NCI-H1105 treated with DMSO at 0.1 percent for 48 hours (cell line): ENCODE data around the gene NOTCH1.

Source experiments
- DNase-seq: peaks from one replicate; lab custom pipeline; 2025; lab: John Stamatoyannopoulos, UW

NOTCH1 gene

DNA sequence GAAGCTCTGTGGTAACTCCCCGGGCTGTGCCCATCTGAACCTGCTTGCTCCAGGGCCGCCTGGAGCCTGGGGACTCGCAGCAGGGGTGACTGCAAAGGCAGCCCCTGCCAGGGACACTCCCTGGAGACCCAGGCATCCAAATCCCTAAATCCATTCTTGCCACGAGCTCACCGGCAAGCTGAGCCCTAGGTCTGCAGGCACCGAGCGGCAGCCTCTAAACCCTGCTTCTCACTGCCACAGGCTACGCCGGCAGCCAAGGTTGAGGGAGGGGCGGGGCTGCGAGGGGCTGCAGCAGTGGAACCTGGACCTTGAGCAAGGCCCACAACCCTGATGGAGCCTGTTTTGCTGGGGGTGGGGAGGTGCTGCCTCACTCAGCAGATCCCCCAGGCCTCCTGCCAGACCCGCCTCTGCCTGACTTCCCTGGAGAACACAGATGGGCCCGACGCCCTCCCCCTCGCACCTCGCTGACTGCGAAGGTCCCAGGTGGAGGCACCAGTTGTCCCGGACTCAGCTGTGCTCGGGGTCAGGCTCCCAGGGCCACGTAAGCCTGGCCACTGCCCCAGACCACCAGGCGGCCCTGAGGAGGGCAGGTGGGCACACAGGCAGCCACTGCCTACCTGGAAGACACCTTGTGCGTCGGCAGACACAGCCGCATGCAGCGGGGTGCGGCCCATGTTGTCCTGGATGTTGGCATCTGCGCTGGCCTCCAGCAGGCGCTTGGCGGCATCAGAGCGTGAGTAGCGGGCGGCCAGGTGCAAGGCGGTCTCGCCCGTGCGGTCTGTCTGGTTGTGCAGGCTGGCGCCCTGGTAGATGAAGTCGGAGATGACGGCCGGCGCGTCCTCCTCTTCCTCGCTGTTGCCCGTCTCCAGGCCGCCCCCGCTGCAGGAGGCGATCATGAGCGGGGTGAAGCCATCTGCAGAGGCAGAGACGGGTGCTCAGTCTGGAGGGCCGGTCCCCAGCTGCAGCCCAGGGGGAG lies 45.6 kb downstream of the NOTCH1 start:
- no peak for DNase-seq

DNA sequence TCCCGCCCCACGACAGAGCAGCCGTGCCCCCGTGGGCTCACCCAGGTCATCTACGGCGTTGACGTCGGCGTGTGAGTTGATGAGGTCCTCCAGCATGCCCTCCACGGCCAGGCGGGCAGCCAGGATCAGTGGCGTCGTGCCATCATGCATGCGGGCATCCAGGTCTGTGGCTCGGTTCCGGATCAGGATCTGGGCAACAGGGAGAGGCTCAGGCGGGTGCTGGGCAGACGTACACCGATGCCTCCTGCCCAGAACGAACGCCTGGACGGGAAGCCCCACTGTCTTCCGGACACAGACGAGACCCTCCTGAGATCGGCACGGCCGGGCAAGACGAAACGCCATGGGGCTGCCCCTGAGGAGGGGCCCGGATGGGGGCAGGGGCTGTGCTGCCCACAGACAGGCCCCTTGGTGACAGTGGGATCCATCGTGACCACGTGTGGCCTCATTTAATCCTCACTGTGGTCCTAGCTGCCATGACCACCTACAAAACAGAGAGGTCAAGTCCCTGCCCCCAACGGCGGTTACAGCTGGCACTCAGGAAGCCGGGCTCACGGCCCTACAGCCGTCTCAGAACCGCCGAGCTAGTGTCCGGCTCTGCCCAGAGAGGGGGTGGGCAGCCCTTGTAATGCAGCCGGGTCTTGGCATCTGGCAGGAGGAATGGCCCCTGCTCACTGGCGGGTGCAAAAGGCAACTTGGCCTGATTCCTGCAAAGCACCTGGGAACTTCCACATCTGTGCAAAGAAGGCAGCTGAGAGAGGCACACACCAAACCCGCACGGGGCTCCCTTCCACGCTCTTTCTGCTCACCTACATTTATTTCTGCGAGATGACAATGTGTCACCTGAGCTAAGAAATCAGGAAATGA lies 46.5 kb downstream of the NOTCH1 start:
- no peak for DNase-seq

DNA sequence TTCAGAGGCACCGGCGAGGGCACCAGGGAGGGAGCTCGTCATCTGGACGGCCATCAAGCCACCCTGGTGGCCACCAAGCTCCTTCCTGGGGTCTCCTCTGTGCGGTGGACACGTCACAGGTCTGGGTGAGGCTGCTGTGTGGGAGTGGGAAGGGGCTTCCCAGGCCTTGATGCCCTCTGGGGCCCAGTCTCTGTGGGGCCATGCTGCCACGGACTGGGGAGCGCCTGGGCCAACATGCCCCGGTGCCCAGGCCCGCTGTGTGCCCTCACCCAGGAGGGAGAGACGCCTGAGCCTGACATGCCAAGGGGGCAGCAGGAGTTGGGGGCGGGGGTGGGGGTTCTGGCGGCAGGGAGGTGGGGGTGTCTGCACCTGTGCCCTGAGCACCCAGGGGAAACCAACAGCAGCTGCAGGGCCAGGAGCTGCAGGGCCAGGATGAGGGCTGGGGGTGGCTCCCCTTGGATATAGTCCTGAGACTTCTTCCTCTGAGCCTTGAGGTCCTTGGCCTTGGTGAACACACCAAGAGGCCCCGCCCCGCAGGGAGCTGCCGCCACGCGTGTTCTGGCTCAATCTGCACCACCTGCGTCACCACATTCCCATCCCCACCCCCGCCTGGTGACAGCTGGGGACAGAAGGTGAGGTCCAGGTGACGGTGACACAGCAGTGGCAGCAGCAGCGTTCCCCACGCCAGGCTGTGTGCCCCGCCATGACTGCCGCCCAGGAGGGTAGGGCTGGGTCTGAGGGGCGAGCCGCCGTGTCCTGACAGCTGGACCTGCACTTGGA lies 47.7 kb downstream of the NOTCH1 start:
- no peak for DNase-seq

DNA sequence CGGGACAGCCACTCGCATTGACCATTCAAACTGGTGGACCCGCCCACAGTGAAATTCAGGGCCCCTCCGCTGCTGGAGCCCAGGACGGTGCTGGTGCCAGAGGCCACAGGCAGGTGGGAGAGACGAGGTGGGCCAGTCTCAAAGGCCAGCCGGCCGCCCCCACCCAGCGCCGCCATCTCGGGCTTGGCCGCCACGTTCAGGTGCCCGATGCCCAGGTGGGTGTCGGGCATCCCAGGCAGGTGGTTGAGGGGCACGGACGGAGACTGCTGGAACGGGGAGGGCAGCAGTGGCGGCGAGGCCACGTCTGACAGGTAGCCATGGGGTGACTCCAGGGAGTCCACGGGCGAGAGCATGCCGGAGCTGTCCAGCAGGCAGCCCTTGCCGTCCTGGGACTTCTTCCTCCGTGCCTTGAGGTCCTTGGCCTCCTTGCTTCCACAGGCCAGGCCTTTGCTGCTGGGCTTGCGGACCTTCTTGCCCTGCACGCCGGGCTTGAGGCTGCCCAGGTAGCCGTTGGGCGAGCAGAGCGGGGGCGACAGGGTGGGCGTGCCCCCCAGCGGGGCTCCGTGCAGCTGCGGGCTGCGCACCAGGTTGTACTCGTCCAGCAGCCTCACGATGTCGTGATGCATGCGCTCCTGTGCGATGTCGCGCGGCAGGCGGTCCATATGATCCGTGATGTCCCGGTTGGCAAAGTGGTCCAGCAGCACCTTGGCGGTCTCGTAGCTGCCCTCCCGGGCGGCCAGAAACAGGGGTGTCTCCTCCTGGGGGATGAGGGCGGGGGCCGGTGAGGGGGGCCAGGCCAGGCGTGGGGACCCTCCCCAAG lies 48.8 kb downstream of the NOTCH1 start:
- no peak for DNase-seq

DNA sequence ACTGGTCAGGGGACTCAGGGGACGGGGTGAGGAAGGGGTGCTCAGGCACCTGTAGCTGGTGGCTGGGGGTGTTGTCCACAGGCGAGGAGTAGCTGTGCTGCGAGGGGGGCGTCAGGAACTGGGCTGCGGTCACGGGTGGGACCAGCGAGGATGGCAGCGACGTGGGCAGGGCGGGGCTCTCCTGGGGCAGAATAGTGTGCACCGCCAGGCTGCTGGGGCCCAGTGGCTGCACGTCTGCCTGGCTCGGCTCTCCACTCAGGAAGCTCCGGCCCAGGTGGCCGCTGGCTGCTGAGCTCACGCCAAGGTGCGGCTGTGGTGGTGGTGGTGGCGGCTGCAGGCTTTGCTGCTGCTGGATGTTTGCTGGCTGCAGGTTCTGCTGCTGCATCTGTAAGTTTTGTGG lies 49.7 kb downstream of the NOTCH1 start:
- DNase-seq = no peak

DNA sequence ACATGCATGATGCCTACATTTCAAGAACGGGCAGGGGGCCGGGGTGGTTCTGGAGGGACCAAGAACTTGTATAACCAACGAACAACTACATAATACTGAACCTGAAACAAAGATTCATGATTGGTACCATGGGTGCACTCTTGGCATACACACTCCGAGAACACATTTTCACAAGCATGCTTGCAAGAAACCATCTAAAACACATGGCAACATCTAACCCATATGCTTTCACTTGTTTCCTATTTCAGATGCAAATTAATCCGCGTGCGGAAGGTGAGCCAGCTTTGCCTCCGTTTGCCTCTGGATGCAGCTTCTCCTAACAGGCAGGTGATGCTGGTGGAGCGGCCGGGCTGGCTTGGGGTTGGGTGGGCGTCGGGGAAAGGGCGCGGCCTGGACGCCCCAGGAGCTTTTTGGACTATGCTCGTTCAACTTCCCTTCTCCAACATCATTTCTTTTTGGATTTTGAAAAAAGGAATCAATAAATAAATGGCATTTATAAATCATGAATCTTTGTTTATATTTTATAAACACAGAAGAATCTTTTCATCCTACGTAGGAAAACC lies 50.5 kb downstream of the NOTCH1 start:
- DNase-seq = no peak

DNA sequence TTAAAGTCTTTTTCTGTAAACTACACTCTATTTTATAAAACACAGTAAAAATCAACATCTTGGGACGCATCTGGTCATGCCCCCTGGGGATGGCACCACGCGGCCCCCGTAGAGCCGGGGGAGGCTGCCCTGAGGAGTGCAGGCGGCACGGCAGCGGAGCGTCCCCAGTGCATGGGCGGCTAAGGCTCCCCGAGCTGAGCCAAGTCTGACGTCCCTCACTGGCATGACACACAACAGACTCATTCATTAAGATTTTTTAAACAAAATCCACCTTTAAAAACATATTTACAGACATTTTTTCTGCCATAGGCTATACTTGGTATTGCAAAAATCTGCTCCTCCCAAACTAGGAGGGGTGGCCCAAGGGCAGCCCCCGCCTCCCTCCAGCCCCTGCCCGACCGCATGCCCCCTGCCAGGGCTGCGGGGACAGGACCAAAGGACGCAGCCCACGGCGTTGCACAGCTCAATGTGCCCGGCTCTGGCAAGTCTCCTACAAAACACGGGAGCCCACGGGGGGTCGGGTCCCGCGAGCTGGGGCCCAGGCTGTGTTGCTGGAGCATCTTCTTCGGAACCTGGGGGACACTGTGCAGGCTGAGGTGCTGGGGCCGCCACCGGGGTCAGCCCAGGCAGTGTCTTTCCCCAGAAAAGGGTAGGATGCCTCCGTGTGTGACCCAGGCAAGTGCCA lies 51.2 kb downstream of the NOTCH1 start:
- no peak for DNase-seq

DNA sequence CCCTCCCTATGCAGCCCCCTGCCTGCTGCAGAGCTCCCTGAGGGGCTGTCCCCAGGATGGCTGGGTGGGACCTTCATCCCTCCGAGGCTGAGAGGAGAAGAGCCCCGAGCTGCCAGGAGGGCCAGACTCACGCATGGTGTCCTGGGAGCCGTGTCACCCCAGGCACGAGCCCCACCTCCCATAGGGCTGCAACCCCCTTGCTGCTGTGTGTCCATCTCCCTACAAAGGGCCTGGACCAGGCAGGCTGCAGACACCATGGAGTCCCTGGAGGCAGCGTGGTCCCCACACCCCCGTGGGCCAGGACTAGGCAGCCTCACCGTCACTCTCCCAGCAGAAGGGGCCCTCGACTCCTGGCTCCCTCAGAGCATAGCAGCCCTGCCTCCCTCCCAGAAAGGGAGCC lies 51.8 kb downstream of the NOTCH1 start:
- DNase-seq = no peak

DNA sequence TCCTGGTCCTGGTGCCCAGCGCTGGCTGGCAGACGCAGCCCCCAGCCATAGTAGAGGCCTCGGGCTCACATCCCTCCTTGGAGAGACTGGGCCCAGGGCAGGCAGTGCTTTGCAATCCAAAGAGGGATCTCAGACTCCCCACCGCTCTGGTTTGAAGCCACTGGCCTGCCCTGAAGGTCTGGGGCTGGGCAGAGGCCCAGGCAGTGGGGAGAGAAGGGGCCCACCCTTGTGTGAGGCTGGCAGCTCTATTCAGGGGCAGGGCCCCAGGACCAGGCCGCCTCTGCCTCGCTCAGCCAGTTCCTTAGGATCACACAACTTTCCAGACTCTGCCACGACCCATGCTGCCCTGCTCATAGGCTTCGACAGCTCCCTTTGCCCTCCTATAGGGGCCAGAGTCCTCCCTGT lies 52.3 kb downstream of the NOTCH1 start:
- no peak for DNase-seq

DNA sequence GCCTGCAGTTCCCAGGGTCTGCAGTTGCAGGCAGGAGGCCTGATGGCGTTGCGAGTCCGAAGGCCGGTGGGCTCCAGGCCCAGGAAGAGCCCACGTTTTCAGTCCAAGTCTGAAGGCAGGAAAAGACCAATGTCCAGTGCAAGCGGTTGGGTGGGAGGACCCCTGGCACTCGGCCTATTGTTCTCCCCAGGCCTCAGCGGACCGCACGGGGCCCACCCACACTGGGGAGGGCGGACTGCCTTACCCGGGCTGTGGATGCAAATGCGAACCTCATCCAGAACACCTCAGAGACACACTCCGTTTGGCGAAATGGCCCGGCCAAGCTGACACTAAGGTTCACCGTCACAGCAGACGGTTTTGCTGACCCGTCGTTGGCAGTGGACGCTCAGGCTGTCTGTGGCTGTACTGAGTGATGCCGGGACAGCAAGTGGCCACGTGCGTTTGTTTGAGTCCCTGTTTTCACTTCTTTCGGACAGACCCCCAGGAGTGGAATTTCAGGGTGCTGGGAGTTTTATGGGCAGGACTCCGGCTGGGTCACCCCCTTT lies 52.8 kb downstream of the NOTCH1 start:
- no peak for DNase-seq

DNA sequence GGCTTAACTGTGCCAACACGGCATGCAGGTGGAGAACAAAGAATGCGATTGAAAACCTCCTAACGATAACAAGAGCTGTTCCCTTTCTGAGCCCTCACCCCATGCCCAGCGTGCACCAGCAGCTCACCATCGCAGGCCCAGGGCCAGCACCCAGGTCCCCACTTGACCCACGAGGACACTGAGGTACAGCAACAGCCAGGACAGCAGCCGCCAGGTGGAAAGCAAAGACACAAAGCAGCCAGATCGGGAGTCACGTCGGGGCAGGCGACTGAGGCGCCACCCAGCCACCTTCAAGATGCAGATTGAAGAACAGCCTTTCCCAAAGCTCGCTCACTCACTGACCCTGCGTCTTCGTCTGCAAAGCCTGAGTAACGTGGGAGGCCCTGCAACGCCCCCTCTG lies 56.1 kb downstream of the NOTCH1 start:
- DNase-seq = no peak

DNA sequence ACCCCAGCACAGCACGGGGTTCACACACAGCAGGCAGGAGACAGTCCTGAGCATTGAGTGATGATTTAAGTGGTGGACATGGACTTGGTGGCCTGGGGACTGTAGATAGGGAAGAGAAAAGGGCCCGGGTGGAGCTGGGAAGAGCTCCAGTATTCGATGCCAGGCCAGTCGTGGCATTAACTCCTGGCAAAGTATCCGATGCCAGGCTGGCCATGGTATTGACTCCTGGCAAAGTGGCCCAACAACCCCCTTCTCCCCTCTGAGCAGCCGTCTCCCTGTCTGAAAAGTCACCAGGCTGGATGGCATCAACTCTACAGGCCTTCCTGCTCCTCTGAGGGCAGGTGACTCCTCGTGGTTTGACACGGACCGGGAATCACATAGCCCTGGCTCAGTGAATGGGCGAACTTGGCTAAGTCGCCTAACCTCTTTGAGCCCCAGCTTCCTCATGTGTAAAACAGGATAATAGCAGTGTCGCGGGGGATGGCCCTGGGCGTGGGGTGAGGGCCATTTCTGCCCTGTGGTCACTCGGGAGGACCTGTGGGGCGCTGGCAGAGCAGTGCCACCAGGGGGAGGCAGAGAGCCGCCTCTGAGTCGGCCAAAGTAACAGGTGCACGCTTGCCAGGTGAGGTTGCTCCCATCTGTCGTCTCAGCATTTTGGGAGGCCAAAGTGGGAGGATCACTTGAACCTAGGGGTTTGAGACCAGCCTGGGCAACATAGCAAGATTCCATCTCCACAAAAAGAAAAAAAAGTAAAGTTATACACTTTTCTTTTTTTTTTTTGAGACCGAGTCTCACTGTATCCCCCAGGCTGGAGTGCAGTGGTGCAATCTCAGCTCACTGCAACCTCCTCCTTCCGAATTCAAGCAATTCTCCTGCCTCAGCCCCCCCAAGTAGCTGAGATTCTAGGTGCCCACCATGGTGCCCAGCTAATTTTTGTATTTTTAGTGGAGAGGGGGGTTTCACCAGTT lies 57.3 kb downstream of the NOTCH1 start:
- DNase-seq = peak; percentile 55

DNA sequence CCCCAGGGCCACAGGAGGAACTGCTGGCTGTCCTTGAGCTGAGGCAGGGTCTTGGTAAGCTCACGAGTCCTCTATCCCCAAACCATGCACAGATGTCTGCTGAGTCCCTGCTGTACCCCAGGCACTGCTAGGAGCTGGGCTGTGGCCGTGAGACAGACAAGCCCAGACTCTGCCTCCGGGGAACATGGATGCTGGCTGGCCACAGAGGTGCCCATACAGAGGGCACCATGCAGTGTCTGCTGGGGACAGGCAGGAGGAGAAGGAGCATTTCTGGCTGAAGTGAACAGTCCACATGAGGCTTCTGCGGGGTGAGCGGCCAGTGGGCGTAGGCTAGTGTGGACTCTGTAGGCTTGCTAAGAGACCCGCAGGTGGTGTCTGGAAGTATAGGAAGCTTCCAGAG lies 58.2 kb downstream of the NOTCH1 start:
- no peak for DNase-seq

DNA sequence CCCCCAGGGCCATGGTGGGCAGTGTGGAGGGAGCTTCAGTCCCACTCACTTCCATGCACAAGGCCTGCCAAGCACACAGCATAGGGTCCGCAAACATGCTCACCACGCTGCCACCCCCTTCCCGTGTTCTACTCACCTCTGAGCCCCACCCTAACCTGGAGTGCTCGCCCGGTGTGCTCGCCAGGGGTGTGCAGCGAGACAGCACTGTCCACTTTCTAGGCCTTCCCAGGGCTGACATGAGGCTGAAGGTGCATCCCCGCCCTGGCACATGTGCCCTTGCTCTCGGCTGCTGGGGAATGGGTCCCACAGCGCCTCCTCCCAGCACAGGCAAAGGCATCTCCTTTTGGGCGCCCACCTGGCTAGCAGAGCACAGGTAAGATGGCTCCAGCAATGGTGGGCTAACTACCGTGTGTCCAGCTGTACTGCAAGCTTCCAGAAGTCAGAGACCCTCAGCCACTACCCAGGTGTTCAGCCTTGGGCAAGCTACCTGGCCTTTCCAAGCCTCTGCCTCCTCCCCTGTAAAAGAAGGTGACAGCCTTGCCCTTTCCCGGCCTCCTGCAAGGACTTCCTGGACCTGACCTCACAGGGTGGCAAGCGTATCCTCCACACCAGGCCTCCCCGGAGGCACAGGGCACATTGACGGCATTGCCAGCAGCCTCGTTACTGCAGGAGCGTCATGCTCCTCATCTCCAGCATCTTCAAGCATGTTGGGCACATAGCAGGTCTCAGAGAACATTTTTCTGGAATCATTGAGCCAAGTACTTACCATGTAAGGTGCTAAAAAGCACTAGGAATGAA lies 58.8 kb downstream of the NOTCH1 start:
- no peak for DNase-seq

DNA sequence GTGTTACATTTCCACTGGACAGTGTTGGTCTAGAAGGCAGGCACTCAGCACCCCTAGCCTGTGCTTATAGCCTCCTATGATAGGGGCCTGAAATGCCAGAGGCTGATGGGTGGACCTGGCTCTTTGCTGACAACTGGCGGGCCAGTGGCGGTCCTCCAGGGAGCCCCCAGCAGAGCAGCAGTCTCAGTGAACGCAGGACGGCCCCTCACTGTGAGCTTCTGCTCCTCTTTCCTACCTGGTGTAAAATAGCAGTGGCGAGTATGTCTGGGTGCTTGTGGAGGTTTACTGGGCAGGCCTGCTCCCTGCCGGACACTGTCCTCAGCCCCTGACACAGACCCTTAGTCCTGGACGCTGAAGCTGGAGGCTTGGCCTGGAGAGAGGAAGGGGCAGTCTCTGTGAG lies 59.7 kb downstream of the NOTCH1 start:
- no peak for DNase-seq

DNA sequence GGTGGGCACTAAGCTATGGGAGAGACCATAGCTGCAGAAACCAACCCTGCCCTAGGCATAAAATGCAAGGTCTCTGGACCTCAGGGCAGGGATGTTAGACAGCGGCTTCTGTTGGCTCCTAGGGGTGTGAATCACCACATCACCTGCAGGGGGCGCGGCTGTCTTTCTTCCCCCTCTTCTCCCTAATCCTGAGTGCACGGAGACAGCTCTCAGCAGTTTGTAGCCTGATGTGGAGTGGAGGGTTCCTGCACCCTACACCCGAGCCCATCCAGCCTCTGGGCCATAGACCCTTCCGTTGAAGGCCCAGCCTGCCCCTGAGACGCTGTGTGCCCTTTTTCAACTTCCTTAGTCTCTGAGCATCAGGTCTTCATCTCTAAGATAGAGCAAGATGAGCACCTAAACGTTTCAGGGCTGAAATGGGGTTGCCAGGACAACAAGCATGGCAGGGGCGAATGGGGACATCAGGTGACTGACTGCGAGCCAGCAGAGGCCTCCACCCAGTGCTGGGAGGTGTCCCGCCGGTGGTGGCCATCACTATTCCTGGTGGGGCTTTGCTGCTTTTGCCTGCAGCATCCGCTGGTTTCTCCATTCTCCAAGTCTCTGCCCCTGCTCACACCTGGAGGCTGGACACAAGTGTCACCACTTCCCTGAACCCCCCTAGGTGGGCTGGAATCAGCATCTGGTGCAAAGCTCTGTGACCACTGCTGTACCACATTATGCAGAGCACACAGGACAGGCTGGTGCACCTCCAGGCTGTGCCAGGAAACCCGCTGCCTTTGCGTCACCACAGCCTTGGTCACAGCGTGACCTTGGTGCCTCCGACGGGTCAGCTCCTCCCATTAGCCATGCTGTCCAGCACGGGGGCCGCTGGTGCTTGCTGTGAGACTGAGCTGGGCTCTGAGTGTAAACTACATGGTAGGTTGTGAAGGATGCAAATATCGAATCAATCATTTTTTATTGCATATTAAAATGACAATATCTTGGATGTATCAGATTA lies 60.5 kb downstream of the NOTCH1 start:
- peak; percentile 62 for DNase-seq
